ENCODE data around the gene SLC6A20.

The SLC6A20 gene

DNA sequence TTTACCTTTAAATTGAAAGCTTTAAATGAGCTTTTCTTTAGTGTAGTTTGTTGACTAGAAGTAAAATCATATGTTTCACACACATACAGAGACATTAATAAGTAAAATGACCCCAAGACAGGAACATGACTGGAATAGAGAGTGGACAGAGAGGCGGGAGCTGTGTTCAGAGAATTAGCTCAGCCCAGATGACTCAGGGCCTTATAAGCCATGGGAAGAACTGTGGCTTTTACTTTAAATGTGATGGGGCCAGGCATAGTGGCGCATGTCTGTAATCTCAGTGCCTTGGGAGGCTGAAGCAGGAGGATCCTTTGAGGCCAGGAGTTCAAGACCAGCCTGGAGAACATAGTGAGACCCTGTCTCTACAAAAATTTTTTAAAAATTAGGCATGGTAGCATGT is 80.4 kb downstream of the SLC6A20 start:
- DNase-seq: no peak

DNA sequence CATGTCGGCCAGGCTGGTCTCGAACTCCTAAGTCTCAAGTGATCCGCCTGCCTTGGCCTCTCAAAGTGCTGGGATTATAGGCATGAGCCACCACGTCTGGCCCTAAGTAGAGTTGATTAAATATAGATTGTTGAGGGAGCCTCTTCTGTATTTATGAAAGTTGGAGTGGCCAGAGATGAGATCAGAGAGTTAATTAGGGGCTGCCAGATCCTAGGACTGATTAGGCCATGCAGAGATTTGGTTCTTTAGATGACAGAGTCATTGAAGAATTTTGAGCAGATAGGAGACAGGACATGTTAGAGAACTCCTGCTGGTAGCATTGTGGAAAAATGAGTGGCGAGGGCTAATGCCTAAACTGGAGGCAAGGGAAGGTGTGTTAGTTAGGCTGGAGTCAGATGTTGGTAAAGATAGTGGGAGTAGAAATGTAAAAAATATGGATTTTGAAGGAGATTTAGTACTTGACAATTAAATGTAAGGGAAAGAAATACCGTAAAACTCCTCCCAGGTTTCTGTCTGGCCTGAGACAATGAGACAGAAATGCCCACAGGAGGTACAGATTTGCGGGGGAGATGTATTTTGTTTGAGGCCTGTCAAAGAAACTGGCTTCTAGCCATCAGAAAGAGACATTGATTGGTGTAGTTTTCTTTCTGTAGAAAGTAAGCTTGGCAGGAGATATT is 83.8 kb downstream of the SLC6A20 start:
- no peak for DNase-seq

DNA sequence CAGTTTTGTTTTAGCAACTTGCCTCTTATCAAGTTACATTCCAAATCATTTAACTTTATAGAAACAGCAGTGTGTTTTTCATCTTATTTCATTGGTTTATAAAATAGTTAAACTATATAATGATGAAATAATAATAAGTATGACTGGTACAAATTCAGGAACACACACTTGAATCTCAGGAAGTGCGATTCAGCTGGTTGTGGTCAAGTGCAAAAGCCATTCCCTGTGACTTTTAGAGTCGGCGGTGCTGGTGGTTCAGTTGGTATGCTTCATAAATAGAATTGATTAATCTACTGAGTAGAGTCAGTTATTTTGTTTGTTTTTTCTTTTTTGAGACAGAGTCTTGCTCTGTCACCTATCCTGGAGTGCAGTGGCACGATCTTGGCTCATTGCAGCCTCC is 84.4 kb downstream of the SLC6A20 start:
- no peak for DNase-seq

DNA sequence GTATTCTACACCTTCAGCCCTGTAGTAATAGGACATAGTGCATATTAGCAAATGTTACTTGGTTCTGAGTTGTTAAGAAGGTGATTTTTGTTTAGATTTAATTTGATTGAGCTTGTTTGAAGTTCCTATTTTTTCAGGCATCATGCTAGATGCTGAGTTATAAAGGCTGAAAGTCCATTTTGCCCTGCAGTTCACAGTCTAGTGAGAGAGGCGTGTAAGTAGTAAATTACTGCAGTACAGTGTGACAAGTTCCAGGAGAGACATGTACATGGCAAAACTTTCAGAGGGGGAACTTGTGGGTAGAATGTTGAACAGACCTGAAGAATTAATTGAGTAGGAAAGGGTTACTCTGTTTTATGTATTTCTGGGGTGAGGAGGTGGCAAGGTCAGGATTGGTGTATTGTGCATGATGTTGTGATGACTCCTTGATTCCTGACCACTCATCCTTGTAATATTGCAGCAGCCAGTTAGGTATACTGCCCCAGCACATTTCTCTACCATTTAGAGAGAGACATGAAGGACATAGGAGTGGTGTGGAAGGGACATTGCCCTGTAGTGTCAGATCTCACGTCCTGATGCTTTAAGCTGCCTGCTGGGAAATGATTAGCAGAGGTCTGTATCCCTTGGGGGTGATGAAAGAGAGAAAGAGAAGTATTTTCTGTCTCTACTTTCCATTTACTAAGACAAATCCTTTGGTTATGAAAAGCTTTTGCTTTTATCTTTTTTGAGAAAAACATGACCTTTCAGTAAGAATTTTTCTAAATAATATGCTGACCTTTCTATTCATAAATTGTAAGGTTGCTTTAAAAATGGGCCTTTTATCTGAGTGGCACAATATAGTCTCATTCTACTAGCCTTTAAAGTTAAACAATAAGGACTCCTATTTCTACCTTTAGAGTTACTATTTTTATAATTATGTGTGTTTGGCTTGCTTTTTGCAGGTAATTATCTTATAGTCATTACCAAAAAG is 90.2 kb downstream of the SLC6A20 start:
- no peak for DNase-seq
